H4 (cell line): ENCODE results near the gene PLOD1. TPM values are rescaled to one million over a fixed set of nuclear protein-coding genes. Genes with fewer than 3 reads are reported as not detected.
A peak's percentile ranks its signal among the peaks of the same experiment; 100 is the strongest.
"Not testable (repeated sequence)": the region's sequence is repeated elsewhere in the genome, so short reads cannot be mapped to it uniquely, and the experiment has no call there.

Experiments used
- DNase-seq: peaks from one replicate; pipeline ENCODE4 v3.0.0-alpha.2; 2015; ENCODE audit warnings: low spot score
- total RNA-seq: library from RNA; depleted of rRNA; stranded (reverse); fragments of >200 nt; shearing (Covaris generic); gene quantifications from 2 replicates; pipeline ENCODE4 v1.2.3, GENCODE V29; 2014

The PLOD1 gene
- total RNA-seq, 1 experiment from 2014 or later, result 105 TPM

DNA sequence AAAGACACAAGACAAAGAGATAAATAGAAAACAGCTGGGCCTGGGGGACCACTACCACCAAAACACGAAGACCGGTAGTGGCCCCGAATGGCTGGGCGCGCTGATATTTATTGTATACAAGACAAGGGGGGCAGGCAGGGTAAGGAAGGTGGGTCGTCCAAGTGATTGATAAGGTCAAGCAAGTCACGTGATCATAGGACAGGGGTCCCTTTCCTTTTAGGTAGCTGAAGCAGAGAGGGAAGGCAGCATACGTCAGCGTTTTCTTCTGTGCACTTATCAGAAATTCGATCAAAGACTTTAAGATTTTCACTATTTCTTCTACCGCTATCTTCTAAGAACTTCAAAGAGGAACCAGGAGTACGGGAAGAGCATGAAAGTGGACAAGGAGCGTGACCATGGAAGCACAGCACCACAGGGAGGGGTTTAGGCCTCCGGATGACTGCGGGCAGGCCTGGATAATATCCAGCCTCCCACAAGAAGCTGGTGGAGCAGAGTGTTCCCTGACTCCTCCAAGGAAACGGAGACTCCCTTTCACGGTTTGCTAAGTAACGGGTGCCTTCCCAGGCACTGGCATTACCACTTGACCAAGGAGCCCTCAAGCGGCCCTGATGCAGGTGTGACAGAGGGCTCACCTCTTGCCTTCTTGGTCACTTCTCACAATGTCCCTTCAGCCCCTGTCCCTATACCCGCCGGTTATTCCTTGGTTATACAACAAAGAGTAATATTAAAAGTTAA lies 21.9 kb upstream of the PLOD1 start:
- not testable (repeated sequence) for DNase-seq

DNA sequence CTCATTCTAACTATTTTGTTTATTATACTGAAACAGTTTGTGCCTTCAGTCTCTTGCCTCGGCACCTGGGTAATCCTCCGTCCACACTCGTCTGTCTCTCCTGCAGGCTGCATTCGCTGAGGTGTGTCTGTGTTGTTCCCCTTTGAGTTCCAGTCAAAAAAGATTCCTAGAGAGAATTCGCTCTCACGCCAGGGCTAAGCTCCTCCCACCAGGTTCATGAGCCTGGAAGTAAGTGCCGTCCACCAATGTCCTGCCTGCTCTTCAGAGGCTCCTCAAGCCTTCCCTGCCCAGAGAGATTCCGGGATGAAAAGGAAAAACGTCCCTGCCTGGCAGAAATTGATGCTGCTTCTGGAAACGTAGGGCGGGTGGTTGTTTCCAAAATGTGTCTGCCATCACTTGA lies 21.2 kb upstream of the PLOD1 start:
- DNase-seq, result no peak

- DNase-seq, result no peak
Observed at GRCh38 chr1:11914024-11914423, 20.5 kb upstream of the PLOD1 start.

- DNase-seq, result peak; percentile 60
Observed at GRCh38 chr1:11918799-11919519, 15.6 kb upstream of the PLOD1 start.

DNA sequence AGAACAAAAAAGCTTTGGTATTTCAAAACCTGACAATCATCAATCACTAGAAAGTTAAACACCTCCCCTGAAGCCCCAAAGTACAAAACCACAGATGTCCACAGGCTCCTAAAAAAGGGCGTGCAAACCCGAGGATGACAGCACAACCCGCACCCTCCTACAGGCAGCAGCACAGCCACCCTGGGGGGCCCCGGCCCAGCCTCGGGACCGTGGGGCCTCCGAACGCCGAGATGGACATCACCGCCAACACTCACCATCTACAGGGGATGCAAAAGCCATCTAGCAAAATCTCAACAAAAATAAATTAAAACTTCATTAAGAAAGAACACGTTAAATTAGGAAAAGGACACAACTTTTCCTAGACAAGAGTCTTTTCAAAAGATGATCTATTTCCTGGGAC lies 14.9 kb upstream of the PLOD1 start:
- DNase-seq, result no peak

GRCh38 chr1:11920239-11920903 lies 14.1 kb upstream of the PLOD1 start:
- DNase-seq, result no peak

- no peak for DNase-seq
Observed at GRCh38 chr1:11921022-11921421, 13.5 kb upstream of the PLOD1 start.

GRCh38 chr1:11923069-11923826 lies 11.3 kb upstream of the PLOD1 start:
- DNase-seq, result no peak

DNA sequence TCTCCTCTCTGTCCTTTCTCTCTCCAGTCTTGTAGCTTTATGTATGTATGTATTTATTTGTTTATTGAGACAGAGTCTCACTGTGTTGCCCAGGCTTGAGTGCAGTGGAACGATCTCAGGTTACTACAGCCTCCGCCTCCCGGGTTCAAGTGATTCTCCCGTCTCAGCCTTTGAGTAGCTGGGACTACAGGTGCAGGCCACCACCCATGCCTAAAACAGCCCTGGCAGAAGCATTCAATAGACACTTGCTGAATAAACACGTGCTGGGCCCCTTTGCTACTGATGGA lies 10.7 kb upstream of the PLOD1 start:
- DNase-seq, result no peak

GRCh38 chr1:11924334-11925195 lies 10.0 kb upstream of the PLOD1 start:
- no peak for DNase-seq

GRCh38 chr1:11925196-11925937 lies 9.2 kb upstream of the PLOD1 start:
- DNase-seq, result not testable (repeated sequence)

- DNase-seq, result no peak
Observed at GRCh38 chr1:11925938-11926292, 8.6 kb upstream of the PLOD1 start.

GRCh38 chr1:11927866-11928592 lies 6.5 kb upstream of the PLOD1 start:
- no peak for DNase-seq

- DNase-seq, result peak; percentile 67
Observed at GRCh38 chr1:11929849-11930248, 4.7 kb upstream of the PLOD1 start.

GRCh38 chr1:11930571-11931445 lies 3.7 kb upstream of the PLOD1 start:
- DNase-seq, result peak; percentile 42

DNA sequence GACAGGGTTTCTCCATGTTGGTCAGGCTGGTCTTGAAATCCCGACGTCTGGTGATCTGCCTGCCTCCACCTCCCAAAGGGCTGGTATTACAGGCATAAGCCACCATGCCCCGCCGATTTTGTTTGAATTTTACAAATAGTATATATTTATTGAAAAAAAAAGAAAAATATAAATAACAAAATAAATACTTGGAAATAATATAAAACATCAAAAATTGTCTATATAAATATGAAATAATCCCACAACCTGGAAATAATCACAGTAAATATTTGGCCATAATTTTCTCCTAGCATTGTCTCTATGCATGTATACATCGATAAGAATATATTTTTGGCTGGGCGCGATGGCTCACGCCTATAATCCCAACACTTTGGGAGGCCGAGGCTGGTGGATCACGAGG lies 2.7 kb upstream of the PLOD1 start:
- DNase-seq, result no peak

DNA sequence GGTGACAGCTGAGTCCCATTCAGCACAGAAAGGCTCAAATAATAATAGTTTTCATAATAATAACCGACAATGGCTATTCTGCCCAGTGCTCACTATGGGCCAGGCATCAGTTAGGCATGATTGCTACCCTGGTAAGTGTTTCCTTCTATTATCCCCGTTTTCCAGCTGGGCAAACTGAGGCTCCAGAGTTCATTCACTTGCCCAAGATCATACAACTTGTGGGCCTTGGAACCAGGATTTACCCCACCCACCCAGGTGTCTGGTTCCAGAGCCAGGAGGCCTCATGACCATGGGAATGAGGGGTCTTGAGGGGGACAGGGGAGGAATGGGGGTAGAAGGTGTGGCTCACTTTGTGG lies 518 bp downstream of the PLOD1 start:
- DNase-seq, result no peak

DNA sequence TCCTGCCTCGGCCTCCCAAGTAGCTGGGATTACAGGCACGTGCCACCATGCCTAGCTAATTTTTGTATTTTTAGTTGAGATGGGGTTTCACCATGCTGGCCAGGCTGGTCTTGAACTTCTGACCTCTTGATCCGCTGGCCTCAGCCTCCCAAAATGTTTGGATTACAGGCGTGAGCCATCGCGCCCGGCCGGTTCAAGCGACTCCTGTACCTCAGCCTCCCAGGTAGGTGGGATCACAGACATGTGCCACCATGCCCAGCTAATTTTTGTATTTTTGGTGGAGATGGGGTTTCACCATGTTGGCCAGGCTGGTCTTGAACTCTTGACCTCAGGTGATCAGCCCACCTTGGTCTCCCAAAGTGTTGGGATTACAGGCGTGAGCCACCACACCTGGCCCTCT lies 1.2 kb downstream of the PLOD1 start:
- not testable (repeated sequence) for DNase-seq
